ENCODE measurements around the gene SIT1. TPM values are rescaled to one million over a fixed set of nuclear protein-coding genes. Genes with fewer than 3 reads are reported as not detected.
"Not testable (repeated sequence)": the region's sequence is repeated elsewhere in the genome, so short reads cannot be mapped to it uniquely, and the experiment has no call there.

Gene SIT1
- polyA plus RNA-seq, 3 donors, result 0.27 to 0.48 (median 0.28) TPM

GRCh38 chr9:35645736-35646135, 5.0 kb downstream of the SIT1 start:
- not testable (repeated sequence) for DNase-seq (ENCODE audit: extremely low read depth in 1 of 11, low read depth in 9 of 11, low spot score in 4 of 11)

DNA sequence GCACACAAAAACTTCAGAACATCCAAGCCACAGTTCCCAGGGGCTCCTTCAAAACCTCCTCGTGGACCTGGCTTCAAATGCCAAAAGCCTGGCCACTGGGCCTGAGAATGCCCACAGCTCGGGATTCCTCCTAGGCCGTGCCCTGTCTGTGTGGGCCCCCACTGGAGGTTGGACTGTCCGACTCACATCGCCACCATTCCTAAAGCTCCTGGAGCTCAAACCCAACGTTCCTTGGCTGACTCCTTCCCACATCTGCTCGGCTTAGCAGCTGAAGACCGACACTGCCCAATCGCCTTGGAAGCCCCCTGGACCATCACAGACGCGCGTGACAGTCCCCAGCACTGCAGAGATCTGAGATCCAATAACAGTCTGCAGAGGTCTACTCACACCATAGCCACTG, 7.7 kb downstream of the SIT1 start:
- DNase-seq (ENCODE audit: extremely low read depth in 1 of 11, low read depth in 9 of 11, low spot score in 4 of 11), result no peak

GRCh38 chr9:35641478-35641877, 9.3 kb downstream of the SIT1 start:
- DNase-seq (ENCODE audit: extremely low read depth in 1 of 11, low read depth in 9 of 11, low spot score in 4 of 11), result not testable (repeated sequence)

- DNase-seq (ENCODE audit: extremely low read depth in 1 of 11, low read depth in 9 of 11, low spot score in 4 of 11), result not testable (repeated sequence)
These were observed 10.3 kb downstream of the SIT1 start for GRCh38 chr9:35640431-35640830.

- no peak for DNase-seq (ENCODE audit: extremely low read depth in 1 of 11, low read depth in 9 of 11, low spot score in 4 of 11)
These were observed 11.1 kb downstream of the SIT1 start for GRCh38 chr9:35639631-35640030.

GRCh38 chr9:35639225-35639624, 11.5 kb downstream of the SIT1 start:
- not testable (repeated sequence) for DNase-seq (ENCODE audit: extremely low read depth in 1 of 11, low read depth in 9 of 11, low spot score in 4 of 11)

- not testable (repeated sequence) for DNase-seq (ENCODE audit: extremely low read depth in 1 of 11, low read depth in 9 of 11, low spot score in 4 of 11)
These were observed 12.0 kb downstream of the SIT1 start for GRCh38 chr9:35638751-35639150.

- DNase-seq (ENCODE audit: extremely low read depth in 1 of 11, low read depth in 9 of 11, low spot score in 4 of 11), result not testable (repeated sequence)
These were observed 13.2 kb downstream of the SIT1 start for GRCh38 chr9:35637427-35637955.

DNA sequence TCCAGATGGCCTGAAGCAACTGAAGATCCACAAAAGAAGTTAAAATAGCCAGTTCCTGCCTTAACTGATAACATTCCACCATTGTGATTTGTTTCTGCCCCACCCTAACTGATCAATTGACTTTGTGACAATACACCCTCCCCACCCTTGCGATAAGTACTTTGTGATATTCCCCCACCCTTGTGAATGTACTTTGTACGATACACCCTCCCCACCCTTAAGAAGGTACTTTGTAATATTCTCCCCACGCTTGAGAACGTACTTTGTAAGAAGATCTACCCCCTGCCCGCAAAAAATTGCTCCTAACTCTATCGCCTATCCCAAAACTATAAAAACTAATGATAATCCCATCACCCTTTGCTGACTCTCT, 13.9 kb downstream of the SIT1 start:
- DNase-seq (ENCODE audit: extremely low read depth in 1 of 11, low read depth in 9 of 11, low spot score in 4 of 11), result not testable (repeated sequence)

GRCh38 chr9:35636135-35636876, 14.4 kb downstream of the SIT1 start:
- no peak for DNase-seq (ENCODE audit: extremely low read depth in 1 of 11, low read depth in 9 of 11, low spot score in 4 of 11)

- no peak for DNase-seq (ENCODE audit: extremely low read depth in 1 of 11, low read depth in 9 of 11, low spot score in 4 of 11)
These were observed 15.0 kb downstream of the SIT1 start for GRCh38 chr9:35635730-35636129.

DNA sequence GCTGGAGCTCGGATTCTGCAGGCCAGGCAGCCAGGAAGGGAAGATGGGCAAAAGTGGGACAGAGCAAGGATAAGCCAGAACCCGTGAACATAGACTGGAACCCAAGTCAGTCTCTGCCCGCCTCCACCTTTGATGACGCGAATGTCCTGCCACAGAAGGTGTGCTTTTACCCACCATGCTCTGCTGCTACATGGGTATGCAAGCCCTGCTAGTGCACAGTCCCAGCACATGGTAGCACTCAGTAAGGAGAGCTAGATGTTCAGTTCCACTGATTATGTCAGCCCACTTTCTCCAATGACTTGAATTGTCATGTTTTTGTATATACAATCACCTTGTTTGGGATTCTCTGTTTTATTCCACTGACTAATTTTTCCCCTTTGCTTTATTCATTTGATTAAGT, 21.1 kb downstream of the SIT1 start:
- DNase-seq (ENCODE audit: extremely low read depth in 1 of 11, low read depth in 9 of 11, low spot score in 4 of 11), result no peak

GRCh38 chr9:35628389-35628991, 22.2 kb downstream of the SIT1 start:
- no peak for DNase-seq (ENCODE audit: extremely low read depth in 1 of 11, low read depth in 9 of 11, low spot score in 4 of 11)

- DNase-seq (ENCODE audit: extremely low read depth in 1 of 11, low read depth in 9 of 11, low spot score in 4 of 11), result no peak
These were observed 23.2 kb downstream of the SIT1 start for GRCh38 chr9:35627575-35627974.

- no peak for DNase-seq (ENCODE audit: extremely low read depth in 1 of 11, low read depth in 9 of 11, low spot score in 4 of 11)
These were observed 31.0 kb downstream of the SIT1 start for GRCh38 chr9:35619800-35620158.

DNA sequence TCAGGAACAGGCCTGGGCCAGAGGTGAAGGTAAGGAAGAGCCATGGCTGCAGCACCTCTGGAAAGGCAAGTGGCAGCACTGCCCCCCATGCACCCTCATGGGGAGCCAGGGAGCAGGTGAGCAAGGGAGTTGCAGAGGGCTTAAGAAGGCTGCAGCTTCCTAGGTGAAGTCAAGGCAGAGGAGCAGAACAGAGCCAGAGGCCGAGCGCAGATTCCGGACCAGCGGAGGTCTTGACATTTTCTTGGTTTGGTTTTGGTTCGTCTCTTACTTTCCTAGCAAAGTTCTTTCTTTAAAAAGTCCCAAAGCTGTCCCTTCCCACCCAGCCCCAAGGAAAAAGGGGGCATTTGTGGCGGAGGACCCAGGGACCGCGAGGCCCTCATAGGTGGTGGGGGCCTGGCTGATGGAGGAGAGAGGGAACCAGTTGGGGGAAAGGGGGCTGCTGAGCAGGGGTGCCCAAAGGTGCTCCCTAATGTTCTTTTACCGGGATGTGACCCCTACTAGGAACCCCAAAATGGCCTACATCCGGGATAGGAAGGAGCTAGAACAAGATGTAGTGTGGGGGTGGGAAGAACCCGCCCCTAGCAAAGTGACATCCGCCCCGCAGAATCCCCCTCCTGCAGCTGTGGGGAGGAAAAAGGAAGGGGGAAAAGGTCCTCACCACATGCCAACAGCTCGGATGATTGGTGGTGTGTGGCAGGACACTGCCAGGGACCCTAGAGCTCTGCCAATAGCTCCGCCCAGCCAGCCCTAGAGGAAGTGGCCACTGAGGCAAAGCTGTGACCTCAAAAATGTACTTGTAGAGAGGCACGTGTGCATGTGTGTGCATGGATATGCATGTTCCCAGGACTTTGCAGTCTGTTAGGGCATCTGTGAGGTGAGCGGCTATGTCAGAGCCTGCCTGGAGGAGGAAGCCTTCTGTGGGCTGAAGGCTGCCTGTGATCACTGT, 31.6 kb downstream of the SIT1 start:
- DNase-seq (ENCODE audit: extremely low read depth in 1 of 11, low read depth in 9 of 11, low spot score in 4 of 11), result no peak

- DNase-seq (ENCODE audit: extremely low read depth in 1 of 11, low read depth in 9 of 11, low spot score in 4 of 11), result no peak
These were observed 32.4 kb downstream of the SIT1 start, which contains the start of gene CD72 for GRCh38 chr9:35618325-35618727. TSS of gene CD72 (minus strand) at chr9:35618413. CDS start at chr9:35618303, 110 bp downstream.

GRCh38 chr9:35617548-35617947, 33.2 kb downstream of the SIT1 start:
- no peak for DNase-seq (ENCODE audit: extremely low read depth in 1 of 11, low read depth in 9 of 11, low spot score in 4 of 11)

- peak in 5 of 11 donors; percentile 10 to 56 (median 52) for DNase-seq (ENCODE audit: extremely low read depth in 1 of 11, low read depth in 9 of 11, low spot score in 4 of 11)
These were observed 33.9 kb downstream of the SIT1 start for GRCh38 chr9:35616681-35617459.

All from renal cortex interstitium (tissue), 11 donors.